Measurements from ENCODE around the gene NATD1.

Gene NATD1, protein sequence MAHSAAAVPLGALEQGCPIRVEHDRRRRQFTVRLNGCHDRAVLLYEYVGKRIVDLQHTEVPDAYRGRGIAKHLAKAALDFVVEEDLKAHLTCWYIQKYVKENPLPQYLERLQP

GRCh38 chr17:21252796-21253645 lies at the start of gene NATD1:
TSS of gene NATD1 (minus strand) at chr17:21253410. CDS start at chr17:21253264, 146 bp downstream.
- Mint-ChIP-seq H3K4me1 (peaks cover 26% of the 10 kb centered on the region), H3K4me3 (peak within 1 kb of the TSS; percentile 82), H3K36me3 (no peaks in the 10 kb centered on the region), H3K27me3 (peaks cover 33% of the 10 kb centered on the region), H3K9me3 (no peaks in the 10 kb centered on the region), H3K27ac (peak within 1 kb of the TSS; percentile 86)
- CTCF ChIA-PET, result no interaction called here
- peak; percentile 88 for DNase-seq

GRCh38 chr17:21301593-21302550 lies 48.7 kb upstream of the NATD1 start:
- Mint-ChIP-seq H3K27me3 (no peaks in the 10 kb centered on the region), H3K9me3 (peaks cover 12% of the 10 kb centered on the region), H3K4me1 (no peaks in the 10 kb centered on the region), H3K4me3 (no peak overlapping the region), H3K36me3 (peaks cover 49% of the 10 kb centered on the region), H3K27ac (no peak overlapping the region)
- DNase-seq, result no peak
- CTCF ChIA-PET, result interaction anchor here (1.0 kb wide), 1 partner anchor 155 kb away, joined by 4 read pairs; no protein-coding TSS in a partner anchor

GRCh38 chr17:21300601-21301571 lies 47.7 kb upstream of the NATD1 start:
- Mint-ChIP-seq H3K27ac (no peak overlapping the region), H3K4me3 (no peak overlapping the region), H3K9me3 (peaks cover 16% of the 10 kb centered on the region), H3K4me1 (no peaks in the 10 kb centered on the region), H3K27me3 (no peaks in the 10 kb centered on the region), H3K36me3 (peaks cover 43% of the 10 kb centered on the region)
- no peak for DNase-seq
- CTCF ChIA-PET, result interaction anchor here (1.0 kb wide), 1 partner anchor 156 kb away, joined by 4 read pairs; no protein-coding TSS in a partner anchor

- no peak overlapping the region for H3K27ac Mint-ChIP-seq
- H3K4me1 Mint-ChIP-seq, result no peaks in the 10 kb centered on the region
- H3K4me3 Mint-ChIP-seq, result no peak overlapping the region
- no peak for DNase-seq
- no peaks in the 10 kb centered on the region for H3K27me3 Mint-ChIP-seq
- CTCF ChIA-PET, result no interaction called here
- peaks cover 19% of the 10 kb centered on the region for H3K9me3 Mint-ChIP-seq
- peaks cover 38% of the 10 kb centered on the region for H3K36me3 Mint-ChIP-seq
Observed at GRCh38 chr17:21299981-21300600, 46.9 kb upstream of the NATD1 start.

DNA sequence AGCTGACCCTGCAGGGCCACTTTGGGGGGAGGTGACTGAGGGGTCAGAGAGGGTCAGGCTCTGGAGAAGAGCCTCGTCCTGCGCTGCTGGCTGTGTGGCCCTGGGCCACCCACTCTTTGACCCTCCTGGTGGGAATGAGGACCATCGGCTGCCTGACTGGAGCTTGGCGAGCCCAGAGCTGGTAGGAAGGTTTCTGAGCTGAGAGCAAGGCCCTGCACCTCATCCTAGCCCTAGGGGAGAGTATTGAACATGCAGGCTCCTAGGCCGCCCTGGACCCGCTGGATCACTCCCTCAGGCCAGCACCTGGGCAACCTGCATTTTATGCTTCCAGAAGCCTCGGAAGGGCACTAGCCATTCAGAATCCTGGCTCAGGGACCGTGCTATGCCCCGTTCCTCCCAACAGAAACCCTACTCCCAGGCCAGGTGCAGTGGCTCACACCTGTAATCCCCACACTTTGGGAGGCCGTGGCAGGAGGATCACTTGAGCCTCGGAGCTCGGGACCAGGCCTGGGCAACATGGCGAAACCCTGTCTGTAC lies 45.8 kb upstream of the NATD1 start:
- CTCF ChIA-PET, result interaction anchor here (1.0 kb wide), 2 partner anchors 11 to 18 kb away, joined by 3 read pairs; no protein-coding TSS in a partner anchor
- peaks cover 40% of the 10 kb centered on the region for H3K36me3 Mint-ChIP-seq
- DNase-seq, result no peak
- H3K4me1 Mint-ChIP-seq, result peaks cover 5% of the 10 kb centered on the region
- peaks cover 24% of the 10 kb centered on the region for H3K9me3 Mint-ChIP-seq
- H3K27ac Mint-ChIP-seq, result peak overlapping the region; percentile 28
- H3K27me3 Mint-ChIP-seq, result no peaks in the 10 kb centered on the region
- no peak overlapping the region for H3K4me3 Mint-ChIP-seq

GRCh38 chr17:21298056-21298982 lies 45.1 kb upstream of the NATD1 start:
- peaks cover 5% of the 10 kb centered on the region for H3K4me1 Mint-ChIP-seq
- H3K4me3 Mint-ChIP-seq, result no peak overlapping the region
- peaks cover 33% of the 10 kb centered on the region for H3K36me3 Mint-ChIP-seq
- peaks cover 22% of the 10 kb centered on the region for H3K9me3 Mint-ChIP-seq
- no peak overlapping the region for H3K27ac Mint-ChIP-seq
- CTCF ChIA-PET, result interaction anchor here (1.0 kb wide), 2 partner anchors 10 to 17 kb away, joined by 3 read pairs; no protein-coding TSS in a partner anchor
- DNase-seq, result no peak
- no peaks in the 10 kb centered on the region for H3K27me3 Mint-ChIP-seq

- CTCF ChIA-PET, result no interaction called here
- Mint-ChIP-seq H3K4me1 (peaks cover 5% of the 10 kb centered on the region), H3K4me3 (no peak overlapping the region), H3K9me3 (peaks cover 22% of the 10 kb centered on the region), H3K27me3 (no peaks in the 10 kb centered on the region), H3K27ac (no peak overlapping the region), H3K36me3 (peaks cover 30% of the 10 kb centered on the region)
- no peak for DNase-seq
Observed at GRCh38 chr17:21297597-21297996, 44.4 kb upstream of the NATD1 start.

DNA sequence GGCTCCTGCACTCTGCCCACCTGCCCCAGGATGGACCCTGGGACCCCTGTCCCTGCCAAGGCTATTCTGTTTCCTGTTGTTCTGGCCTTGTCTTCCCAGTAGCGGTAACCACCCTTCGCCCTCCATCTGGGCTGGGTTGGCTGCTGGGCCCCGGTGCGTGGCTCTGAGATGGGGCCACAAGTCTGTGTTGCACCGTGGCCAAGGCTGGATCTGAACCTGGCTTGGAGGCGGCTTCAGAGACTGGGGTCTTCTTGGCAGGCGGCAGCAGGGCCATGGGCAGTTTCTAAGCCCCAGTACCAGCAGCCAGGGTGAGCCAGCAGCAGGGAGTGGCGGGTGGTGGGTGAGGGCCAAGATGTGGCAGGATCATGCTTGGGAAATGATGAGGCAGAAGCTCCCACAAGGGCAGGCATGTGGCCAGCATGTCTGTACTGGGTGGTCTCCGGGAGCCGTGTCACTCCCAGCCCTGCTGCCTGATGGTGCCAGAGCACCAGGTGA lies 43.9 kb upstream of the NATD1 start:
- Mint-ChIP-seq H3K4me1 (peaks cover 7% of the 10 kb centered on the region), H3K27me3 (peaks cover 3% of the 10 kb centered on the region), H3K9me3 (peaks cover 22% of the 10 kb centered on the region), H3K36me3 (peaks cover 29% of the 10 kb centered on the region), H3K27ac (no peak overlapping the region), H3K4me3 (no peak overlapping the region)
- DNase-seq, result no peak
- CTCF ChIA-PET, result interaction anchor here (1.0 kb wide), 1 partner anchor 181 kb away, joined by 3 read pairs; no protein-coding TSS in a partner anchor

DNA sequence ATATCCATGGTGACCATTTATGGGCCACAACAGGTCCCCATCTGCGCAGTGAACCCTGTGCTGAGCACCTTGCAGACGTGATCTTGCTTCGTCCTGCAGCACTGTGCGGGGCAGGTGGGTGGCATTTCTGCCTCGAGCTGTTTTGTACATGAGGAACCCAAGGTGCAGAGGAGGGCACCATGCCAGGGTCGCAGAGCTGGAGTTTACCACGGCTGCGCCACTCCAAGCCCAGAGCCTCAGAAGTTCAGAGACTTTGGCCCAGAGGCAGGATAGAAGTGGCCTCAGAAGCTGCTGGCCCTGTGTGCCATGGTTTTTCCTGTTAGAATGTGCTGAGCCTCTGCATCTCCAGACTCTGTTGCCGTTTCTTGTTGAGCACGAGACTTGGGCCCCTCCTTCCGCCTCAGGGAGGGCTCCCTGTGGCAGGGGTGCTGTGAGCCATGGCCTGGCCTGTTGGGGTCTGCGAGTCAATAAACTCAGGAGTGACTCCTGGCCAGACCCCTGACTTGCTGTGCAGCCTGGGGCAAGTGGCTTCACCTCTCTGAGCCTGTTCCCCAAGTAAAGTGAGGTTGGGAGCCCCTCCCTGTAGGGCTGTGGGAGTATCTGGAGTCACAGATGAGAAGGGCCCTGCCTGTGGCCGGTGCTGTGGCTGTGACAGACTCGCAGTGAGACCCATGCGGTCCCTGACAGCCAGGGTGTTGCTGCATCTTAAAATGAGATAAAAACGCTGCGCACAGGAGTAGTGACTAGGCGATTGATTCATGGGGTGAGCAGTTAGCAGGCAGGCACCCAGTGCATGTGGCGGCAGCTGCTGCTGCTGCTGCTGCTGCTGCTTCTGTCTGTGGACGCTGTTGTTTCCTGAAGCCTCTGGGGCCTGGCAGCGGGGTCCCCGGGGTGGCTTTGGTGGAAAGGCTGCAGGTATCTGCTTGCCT lies 43.2 kb upstream of the NATD1 start:
- CTCF ChIA-PET, result interaction anchor here (1.0 kb wide), 1 partner anchor 180 kb away, joined by 3 read pairs; no protein-coding TSS in a partner anchor

GRCh38 chr17:21295036-21295952 lies 42.1 kb upstream of the NATD1 start:
- no peak overlapping the region for H3K4me3 Mint-ChIP-seq
- peaks cover 7% of the 10 kb centered on the region for H3K4me1 Mint-ChIP-seq
- peaks cover 24% of the 10 kb centered on the region for H3K36me3 Mint-ChIP-seq
- peaks cover 17% of the 10 kb centered on the region for H3K9me3 Mint-ChIP-seq
- H3K27me3 Mint-ChIP-seq, result peaks cover 4% of the 10 kb centered on the region
- CTCF ChIA-PET, result no interaction called here
- peak overlapping the region; percentile 12 for H3K27ac Mint-ChIP-seq
- no peak for DNase-seq

More for the DNA sequence above, 43.2 kb upstream of the NATD1 start:
- peaks cover 22% of the 10 kb centered on the region for H3K9me3 Mint-ChIP-seq
- DNase-seq, result no peak
- H3K4me1 Mint-ChIP-seq, result peaks cover 7% of the 10 kb centered on the region
- H3K36me3 Mint-ChIP-seq, result peaks cover 31% of the 10 kb centered on the region
- H3K4me3 Mint-ChIP-seq, result no peak overlapping the region
- H3K27ac Mint-ChIP-seq, result no peak overlapping the region
- H3K27me3 Mint-ChIP-seq, result peaks cover 4% of the 10 kb centered on the region
